H1 (cell line): ENCODE data around the gene ITPR3. TPM values are rescaled to one million over a fixed set of nuclear protein-coding genes. Genes with fewer than 3 reads are reported as not detected.
A peak's percentile ranks its signal among the peaks of the same experiment; 100 is the strongest.

ENCODE experiments used
- microRNA counts: library from miRNA; unstranded; fragments of <30 nt; microRNA quantifications from one replicate; lab custom pipeline; 2015
- microRNA-seq, 2 experiments: library from miRNA; unstranded; fragments of <30 nt; microRNA quantifications; one replicate each; pipeline versions ENCODE4 to v1.2.0, GENCODE V29; 2016 to 2020; ENCODE audit warnings: borderline microRNAs expressed in 2 of 2, borderline number of aligned reads in 2 of 2, borderline replicate concordance in 1 of 2
- polyA plus RNA-seq, 7 experiments: library from polyadenylated mRNA; depleted of rRNA in 3 of 7; stranded (reverse) in 5 of 7; unstranded in 2 of 7; fragments of >200 nt in 5 of 7; fragments of 200-250 nt in 2 of 7; gene quantifications; 1 replicate in 5 of 7; 2 replicates in 1 of 7; 4 replicates in 1 of 7; pipeline versions ENCODE4 v1.2.1 to v1.2.3, GENCODE V29; 2011 to 2013; ENCODE audit warnings: missing spikeins in 2 of 7, mixed read lengths in 2 of 7
- small RNA-seq: library from polyadenylated mRNA; stranded (forward); fragments of <200 nt; extraction: miRNeasy Mini kit (QIAGEN cat#:217004); gene quantifications from one replicate; pipeline ENCODE3, GENCODE V24; 2013; ENCODE audit not compliant: insufficient read depth
- total RNA-seq: library from RNA; stranded (reverse); fragmentation: NEBNext Ultra II Directional; extraction: Animal tissue kit (Norgen Biotek cat#: 25700); gene quantifications from 2 replicates; pipeline ENCODE4 v1.2.1, GENCODE V29; 2021

ITPR3 gene
- total and polyA plus RNA-seq, 2 of the 8 experiments (the other 6 are each of a cell fraction or from before 2014, with no cell fraction given), result 29.1 to 45.7 TPM

MicroRNAs within 50 kb of the gene (microRNA counts, 767-probe panel; counts per million panel counts)
- 879 counts per million, percentile 95 among the panel's probes with 10 or more counts for microRNA hsa-miR-3934 (lab: Ali Mortazavi, UCI)

Small RNA genes lying within 50 kb of the gene (microRNA-seq; reads per million reads assigned to microRNA genes)
- gene MIR3934, result 1.1 to 1.6 reads per million in 2 experiments

Small RNA genes lying within 50 kb of the gene (small RNA-seq; reads per million reads assigned to genes)
- gene MIR3934, result not detected

Other genes starting within 250 kb of the ITPR3 start
- gene KIFC1, start 229.5 kb upstream of the ITPR3 start, total RNA-seq, result 64.3 and 69.3 TPM in 2 replicates
- gene KIFC1, start 229.5 kb upstream of the ITPR3 start, polyA plus RNA-seq (2011; rRNA removed), result 46.6 and 60.9 TPM in 2 replicates
- gene PHF1, start 210.3 kb upstream of the ITPR3 start, total RNA-seq, result 45.4 and 47.3 TPM in 2 replicates
- gene PHF1, start 210.3 kb upstream of the ITPR3 start, polyA plus RNA-seq (2011; rRNA removed), result 78.6 and 109 TPM in 2 replicates
- gene CUTA, start 203.2 kb upstream of the ITPR3 start, total RNA-seq, result 297 and 315 TPM in 2 replicates
- 460 and 671 TPM in 2 replicates for gene CUTA, start 203.2 kb upstream of the ITPR3 start, polyA plus RNA-seq (2011; rRNA removed)
- gene SYNGAP1, start 201.3 kb upstream of the ITPR3 start, total RNA-seq, result 101 and 109 TPM in 2 replicates
- gene SYNGAP1, start 201.3 kb upstream of the ITPR3 start, polyA plus RNA-seq (2011; rRNA removed), result 31.0 and 66.9 TPM in 2 replicates
- gene ZBTB9, start 166.7 kb upstream of the ITPR3 start, total RNA-seq, result 20.2 and 25.0 TPM in 2 replicates
- 15.1 and 16.9 TPM in 2 replicates for gene ZBTB9, start 166.7 kb upstream of the ITPR3 start, polyA plus RNA-seq (2011; rRNA removed)
- 43.3 and 45.1 TPM in 2 replicates for gene BAK1, start 41.0 kb upstream of the ITPR3 start, total RNA-seq
- gene BAK1, start 41.0 kb upstream of the ITPR3 start, polyA plus RNA-seq (2011; rRNA removed), result 43.4 and 51.4 TPM in 2 replicates
- 104 and 107 TPM in 2 replicates for gene UQCC2, start 90.4 kb downstream of the ITPR3 start, total RNA-seq
- 44.1 and 52.1 TPM in 2 replicates for gene UQCC2, start 90.4 kb downstream of the ITPR3 start, polyA plus RNA-seq (2011; rRNA removed)
- gene IP6K3, start 125.6 kb downstream of the ITPR3 start, total RNA-seq, result 0.22 and 0.23 TPM in 2 replicates
- gene IP6K3, start 125.6 kb downstream of the ITPR3 start, polyA plus RNA-seq (2011; rRNA removed), result 0.73 and 0.93 TPM in 2 replicates
- 54.1 and 57.3 TPM in 2 replicates for gene LEMD2, start 167.8 kb downstream of the ITPR3 start, total RNA-seq
- gene LEMD2, start 167.8 kb downstream of the ITPR3 start, polyA plus RNA-seq (2011; rRNA removed), result 32.7 and 54.9 TPM in 2 replicates
- gene MLN, start 182.7 kb downstream of the ITPR3 start, total RNA-seq, result not detected in 2 replicates
- gene MLN, start 182.7 kb downstream of the ITPR3 start, polyA plus RNA-seq (2011; rRNA removed), result 0.31 TPM in 1 of 2 replicates, not detected in the other